ENCODE data around the gene PLCH1.
"Not testable (repeated sequence)": the region's sequence is repeated elsewhere in the genome, so short reads cannot be mapped to it uniquely, and the experiment has no call there.

Gene PLCH1

DNA sequence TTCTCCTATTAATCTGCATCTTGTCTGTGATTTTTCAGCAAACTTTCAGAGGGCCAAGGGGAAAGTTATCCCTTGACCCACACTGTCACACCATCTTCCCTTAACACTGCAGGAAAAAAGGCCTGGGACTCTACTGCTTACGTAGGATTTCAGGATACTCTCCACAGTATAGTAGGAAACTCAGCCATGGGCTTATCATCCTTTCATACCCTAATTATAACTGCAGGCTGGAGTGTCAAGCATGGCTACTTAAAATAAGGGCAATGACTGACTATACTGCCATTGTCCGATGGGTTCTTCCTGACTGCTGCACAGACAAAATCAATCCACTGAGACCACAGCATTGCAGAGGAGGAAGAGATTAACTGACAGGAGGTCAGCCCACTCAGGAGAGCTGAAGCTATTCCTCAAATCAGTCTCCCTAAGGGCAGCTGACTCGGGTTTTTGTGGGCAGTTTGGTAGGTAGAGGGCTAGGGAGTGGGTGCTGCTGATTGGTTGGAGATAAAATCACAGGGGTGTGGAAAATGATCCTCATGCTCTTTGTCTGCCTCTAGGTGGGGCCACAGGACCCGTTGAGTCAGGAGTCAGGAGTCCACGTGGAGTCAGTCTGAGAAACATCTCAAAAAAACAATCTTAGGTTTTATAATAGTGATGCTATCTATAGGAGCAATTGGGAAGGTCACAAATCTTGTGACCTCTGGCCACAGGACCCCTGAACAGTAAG is 333.2 kb downstream of the PLCH1 start:
- no peak for DNase-seq

GRCh38 chr3:155409336-155409735 is 335.5 kb downstream of the PLCH1 start:
- DNase-seq: no peak

- DNase-seq: no peak
Measured at GRCh38 chr3:155407971-155408370, 336.9 kb downstream of the PLCH1 start.

GRCh38 chr3:155407331-155407730 is 337.5 kb downstream of the PLCH1 start:
- no peak for DNase-seq

DNA sequence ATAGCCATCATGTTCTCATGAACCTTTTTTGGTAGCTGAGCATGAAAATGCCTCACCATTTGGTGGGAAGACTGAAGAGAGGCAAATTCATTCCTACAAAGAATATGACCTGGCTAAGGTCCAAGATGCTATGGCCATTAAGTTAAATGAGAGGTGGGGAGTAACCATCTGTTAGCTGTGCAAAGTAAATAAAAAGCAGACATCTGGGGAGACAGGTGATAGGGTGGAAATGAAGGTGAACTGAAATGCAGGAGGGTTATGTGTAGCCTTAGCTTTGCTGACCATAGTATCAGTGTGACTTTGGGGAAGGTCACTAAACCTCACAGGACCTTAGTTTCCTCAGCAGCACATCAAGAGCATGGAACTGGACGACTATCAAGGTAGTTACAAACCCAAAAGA is 340.4 kb downstream of the PLCH1 start:
- no peak for DNase-seq

DNA sequence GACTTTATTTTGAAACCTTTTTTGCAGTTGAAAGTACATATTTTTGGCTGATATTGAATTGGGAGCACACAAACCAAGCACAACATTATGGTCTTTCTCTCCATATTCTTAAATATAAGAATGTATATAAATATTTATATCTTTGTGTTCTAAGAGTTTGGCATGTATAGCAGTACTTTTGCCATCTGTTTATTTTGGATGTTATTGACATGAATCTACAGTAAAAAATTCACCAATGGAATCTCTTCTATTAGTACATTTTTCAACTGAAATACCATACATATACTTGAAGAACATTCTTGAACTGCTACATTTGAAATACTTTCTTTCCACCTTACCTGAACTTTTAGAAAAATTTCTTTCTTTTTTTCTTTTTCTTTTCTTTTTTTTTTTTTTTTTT is 342.2 kb downstream of the PLCH1 start:
- no peak for DNase-seq

DNA sequence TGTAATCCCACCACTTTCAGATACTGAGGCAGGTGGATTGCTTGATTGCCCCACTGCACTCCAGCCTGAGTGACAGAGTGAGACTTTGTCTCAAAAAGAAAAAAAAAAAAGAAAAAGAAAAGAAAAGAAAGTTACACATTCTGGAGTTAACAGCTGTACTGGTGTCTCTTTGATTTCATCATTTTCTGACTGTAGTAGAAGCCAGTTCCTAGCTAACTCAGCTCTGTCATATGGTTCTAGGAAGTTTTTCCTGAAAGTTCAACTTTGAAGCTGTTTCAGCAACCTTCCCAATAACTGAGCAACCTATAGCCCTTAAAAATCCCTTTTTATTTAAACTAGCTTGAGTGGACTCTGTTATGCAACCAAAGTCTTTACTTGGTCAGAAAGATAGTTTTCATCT is 346.8 kb downstream of the PLCH1 start:
- no peak for DNase-seq

GRCh38 chr3:155394896-155395295 is 350.0 kb downstream of the PLCH1 start:
- not testable (repeated sequence) for DNase-seq

DNA sequence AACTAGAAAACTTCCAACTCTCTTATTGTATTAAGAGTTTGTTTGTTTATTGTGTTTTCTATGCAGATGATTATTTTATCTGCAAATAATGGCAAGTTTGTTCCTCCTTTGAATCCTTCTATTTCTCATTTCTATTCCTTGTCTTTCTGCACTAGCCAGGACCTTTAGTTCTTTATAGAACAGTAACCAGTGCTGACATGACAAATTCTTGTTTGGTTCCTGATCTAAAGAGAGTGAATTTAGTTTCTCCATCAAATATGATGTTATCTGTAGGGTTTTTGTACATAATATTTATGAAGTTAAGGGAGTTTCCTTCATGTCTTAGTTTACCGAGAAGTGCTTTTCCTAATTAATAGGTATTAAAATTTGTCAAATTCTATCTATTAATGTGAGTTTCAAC is 350.6 kb downstream of the PLCH1 start:
- DNase-seq: no peak

DNA sequence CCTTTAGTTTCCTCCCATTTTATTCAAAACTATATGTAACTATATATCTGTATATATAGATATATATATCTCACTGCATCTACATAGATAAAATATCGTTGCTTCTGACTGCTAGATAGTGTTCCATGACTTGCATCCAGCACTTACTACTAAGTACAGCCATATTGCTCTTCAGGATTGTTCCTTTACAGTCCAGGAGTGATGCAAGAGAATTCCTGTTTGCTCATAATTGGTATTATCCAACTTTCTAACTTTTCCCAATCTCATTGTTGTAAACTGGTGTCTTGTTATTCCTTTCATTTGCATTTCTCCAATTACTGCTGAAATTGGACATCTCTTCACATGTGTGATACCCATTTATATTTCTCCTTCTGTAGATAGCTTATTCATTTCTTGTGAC is 351.6 kb downstream of the PLCH1 start:
- DNase-seq: no peak

- no peak for DNase-seq
Measured at GRCh38 chr3:155392138-155392537, 352.7 kb downstream of the PLCH1 start.

- DNase-seq: no peak
Measured at GRCh38 chr3:155391551-155391958, 353.3 kb downstream of the PLCH1 start.

- no peak for DNase-seq
Measured at GRCh38 chr3:155391104-155391503, 353.8 kb downstream of the PLCH1 start.

DNA sequence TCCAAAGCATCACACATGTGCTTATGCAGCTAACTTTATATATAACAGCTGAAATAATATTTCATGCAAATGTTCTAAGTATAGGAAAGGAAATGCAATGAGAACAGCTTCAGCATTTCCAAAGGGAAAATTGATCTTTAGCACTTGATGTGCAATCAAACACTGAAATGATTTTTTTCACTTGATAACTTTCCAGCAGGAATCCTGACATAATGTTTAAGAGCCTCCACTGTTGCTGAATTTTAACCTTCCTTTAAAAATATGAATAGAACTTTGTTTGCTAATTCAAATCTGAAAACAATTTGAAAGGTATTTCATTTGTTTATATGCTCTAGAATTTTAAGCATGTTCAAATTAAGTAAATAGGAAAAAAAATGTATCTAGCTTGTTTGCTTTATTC is 354.5 kb downstream of the PLCH1 start:
- DNase-seq: no peak

GRCh38 chr3:155388417-155388816 is 356.5 kb downstream of the PLCH1 start:
- DNase-seq: no peak

DNA sequence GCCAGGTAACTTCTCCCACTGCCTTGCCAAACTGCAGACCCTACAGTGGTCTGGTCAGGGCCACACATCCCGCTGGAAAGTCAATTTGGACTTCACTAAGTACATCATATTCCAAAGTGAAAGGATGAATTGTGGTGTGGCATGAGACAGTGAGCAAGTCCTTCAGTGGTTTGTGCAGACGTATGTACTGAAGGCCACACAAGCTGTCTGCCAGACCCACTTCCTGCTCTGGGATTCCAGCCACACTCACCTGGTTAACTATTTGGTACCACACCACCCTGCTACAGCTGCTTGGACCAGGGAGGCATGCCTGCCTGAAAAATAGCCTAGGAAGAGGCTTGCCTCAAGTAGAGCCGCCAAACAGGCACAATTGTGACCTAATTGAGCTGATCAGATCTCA is 357.3 kb downstream of the PLCH1 start:
- no peak for DNase-seq

DNA sequence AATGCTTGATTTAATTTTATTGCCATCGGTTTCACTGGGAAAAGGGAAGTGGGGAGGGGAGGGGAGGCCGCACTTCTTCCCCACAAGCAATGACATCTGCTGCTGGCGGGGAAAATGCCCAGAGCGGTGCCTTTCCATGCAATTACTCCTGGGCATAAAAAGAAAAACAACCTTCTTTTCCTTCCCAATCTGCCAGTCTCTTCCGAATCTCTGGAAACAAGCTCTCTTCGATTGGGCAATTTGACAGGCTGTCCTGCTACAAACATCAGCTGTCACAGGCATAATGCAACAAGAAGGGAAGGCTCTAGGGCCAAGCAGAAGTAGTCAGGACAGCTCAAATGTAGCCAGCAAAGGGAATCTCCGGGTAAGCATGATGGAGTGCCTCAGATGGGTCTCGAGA is 358.0 kb downstream of the PLCH1 start:
- no peak for DNase-seq

DNA sequence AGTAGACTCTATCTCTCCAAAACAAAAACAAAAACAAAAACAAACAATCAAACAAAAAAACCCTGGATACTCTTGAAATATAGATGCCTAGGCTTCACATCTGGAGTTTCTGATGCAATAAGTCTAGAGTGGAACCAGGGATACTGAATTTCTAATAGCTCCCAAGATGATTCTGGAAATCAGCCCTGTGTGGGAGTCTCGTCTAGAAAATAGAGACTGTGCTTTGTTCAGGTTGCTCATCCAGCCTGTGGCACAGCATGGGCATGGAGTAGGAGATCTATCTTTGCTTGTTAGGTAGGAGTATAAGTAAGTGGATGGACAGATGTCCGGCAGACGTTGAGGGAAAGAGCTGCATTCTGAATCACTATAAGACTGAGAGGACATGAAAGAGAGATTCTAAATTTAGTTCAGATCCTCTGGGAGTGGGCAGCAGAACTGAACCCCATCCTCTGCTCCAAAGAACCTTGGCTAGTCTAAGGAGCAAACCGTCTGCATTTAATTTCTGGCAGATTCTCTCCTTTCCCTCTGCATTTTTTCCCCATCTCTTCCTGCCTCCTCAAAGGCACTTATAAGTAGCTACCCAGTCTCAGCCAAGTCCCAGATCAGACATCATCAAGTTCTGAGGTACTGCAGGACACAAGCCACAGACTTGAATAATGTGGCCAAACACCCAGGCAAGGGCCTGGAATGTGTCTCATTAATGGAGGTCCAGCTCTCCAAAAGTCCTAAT is 358.8 kb downstream of the PLCH1 start:
- DNase-seq: no peak

DNA sequence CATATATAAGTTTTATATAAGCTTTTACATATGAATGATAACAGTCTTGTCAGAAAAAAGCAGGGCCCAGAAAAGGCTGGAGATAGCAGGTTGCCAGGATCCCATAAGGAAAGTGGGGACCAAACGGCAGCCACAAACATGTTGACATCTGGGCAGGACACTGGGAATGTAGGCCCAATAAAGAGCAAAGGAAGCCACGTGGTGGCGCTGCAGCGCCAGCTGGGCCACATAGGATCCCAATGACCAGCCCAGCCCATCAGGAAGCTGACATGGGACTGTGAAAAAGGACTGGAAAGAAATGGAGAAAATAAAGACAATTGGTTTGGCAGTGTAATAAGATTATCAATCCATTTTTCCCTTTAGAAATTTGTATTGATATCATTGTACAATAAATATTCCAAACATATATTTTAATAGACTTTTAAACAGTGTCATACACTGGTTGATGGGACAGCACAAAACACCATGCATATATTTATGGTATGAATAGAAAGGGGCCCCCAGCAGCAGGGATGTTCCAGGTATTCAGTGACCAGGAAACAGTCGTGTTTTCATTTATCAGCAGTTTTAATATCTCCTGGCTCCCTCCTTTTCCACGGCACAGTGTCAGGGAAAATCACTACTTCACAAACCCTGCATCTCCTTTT is 362.4 kb downstream of the PLCH1 start:
- DNase-seq: no peak

DNA sequence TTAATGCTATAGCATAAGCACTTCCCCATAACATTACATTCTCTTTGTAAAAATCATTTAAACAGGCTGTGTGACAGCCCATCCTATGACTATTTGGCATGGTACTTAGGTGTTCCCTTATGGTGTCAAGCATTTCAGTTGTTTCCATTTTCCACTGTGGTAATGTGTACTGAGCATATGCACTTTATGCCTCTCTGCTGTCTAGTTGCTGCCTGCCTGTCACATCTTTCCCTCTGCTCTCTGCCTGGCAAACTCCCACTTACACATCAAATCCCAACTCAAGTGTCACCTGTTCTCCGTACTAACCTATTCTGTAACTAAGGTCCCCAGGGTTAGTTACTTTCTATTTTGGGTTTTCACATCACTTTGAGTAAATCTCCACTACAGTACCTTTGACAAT is 367.0 kb downstream of the PLCH1 start:
- no peak for DNase-seq

DNA sequence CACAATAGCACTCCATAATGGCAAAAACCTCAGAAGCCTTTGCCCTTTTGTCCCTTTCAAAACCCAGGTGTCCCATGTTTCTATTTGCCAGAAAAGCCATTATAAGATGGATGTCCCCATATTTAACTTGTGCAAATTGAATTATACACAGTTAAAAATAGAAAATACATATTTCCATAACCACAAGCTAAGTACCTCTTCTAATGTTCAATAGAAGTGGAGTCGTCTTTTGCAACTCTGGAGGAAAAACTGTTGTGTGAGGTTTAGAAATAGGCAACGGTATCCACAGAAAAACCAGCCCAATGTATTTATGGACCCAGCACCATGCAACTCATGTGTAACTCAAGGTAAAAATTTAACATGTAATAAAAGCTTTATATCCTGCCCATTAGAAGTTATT is 367.8 kb downstream of the PLCH1 start:
- DNase-seq: no peak

DNA sequence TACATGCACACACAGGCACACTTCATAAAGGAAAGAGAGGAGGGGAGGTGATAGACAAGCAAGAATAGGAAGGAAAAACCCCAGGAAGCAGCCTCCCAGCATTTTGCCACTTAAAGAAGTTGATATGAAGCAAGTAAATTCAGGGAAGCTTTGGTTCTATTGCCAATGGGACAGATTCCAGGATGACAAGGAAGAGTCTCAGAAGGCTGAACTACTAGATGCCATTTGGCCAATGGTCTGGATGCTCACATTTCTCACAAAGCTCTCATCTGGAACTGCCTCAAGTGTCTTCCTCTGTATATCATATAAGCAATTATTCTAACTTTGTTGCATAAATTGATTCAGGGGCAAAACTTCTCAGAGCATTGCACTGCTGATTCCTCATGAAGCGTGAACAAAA is 372.6 kb downstream of the PLCH1 start:
- no peak for DNase-seq

DNA sequence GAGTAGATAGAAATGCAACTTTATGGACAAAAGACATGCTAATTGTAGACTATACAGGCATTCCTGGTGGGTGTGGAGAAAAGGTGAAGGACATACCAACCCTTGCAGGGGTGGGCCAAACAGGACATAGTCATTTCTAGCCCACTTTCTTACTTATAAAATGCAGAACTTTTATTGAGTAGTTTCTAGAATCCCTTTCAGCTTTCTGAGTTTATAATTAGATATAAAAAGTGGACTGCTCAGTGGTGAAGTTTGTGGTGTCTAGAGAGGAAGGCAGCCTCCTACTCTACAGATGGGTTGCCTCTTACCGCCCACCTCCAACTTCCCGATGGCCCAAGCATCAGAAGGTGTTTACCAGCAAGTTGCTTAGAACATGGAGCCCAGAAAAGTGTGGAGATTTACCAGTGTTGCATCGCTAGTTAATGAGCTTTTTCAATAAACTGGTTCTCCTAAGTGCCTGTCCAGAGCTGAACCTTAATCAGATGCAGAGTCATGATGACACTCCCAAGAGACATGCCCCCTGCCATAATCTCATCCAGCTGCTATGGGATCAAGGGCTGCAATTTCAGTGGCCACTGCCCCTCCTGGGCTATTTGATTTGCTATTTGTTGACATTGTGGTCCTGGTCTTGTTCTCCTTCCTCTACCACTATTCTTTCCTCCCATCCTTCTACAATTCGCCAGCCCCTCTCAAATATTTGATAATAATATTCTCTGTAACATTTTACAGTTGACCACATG is 373.9 kb downstream of the PLCH1 start:
- no peak for DNase-seq
